Lower lobe of right lung (tissue), 2 donors: ENCODE measurements around the gene NT5M. TPM values are rescaled to one million over a fixed set of nuclear protein-coding genes. Genes with fewer than 3 reads are reported as not detected.

Experiments
- ATAC-seq, 2 donors: fragments of 200-7000 bp; cut with Tn5 transposase; one replicate each; pipeline ENCODE4 v1.9.1; 2020 to 2022; ENCODE audit warnings: mild to moderate bottlenecking in 2 of 2, moderate library complexity in 2 of 2
- DNase-seq: peaks from one replicate; pipeline ENCODE4 v3.0.0-alpha.2; 2020
- H3K27ac ChIP-seq: fragments of 200-600 bp; one replicate; pipeline ENCODE4 v1.8.0; 2022
- H3K27me3 ChIP-seq: fragments of 200-600 bp; one replicate; pipeline ENCODE4 v1.8.0; 2022; ENCODE audit warnings: low read depth
- H3K36me3 ChIP-seq: fragments of 200-600 bp; one replicate; pipeline ENCODE4 v1.8.0; 2022; ENCODE audit warnings: mild to moderate bottlenecking
- H3K4me1 ChIP-seq: fragments of 200-600 bp; one replicate; pipeline ENCODE4 v1.8.0; 2022
- H3K4me3 ChIP-seq: fragments of 200-600 bp; one replicate; pipeline ENCODE4 v1.8.0; 2022; ENCODE audit warnings: mild to moderate bottlenecking
- H3K9me3 ChIP-seq: fragments of 200-600 bp; one replicate; pipeline ENCODE4 v1.8.0; 2022
- CTCF ChIP-seq: fragments of 200-600 bp; IDR thresholded peaks from one replicate; pipeline ENCODE4 v1.8.0; 2022; ENCODE audit warnings: antibody characterized with exemption, mild to moderate bottlenecking
- intact Hi-C: fragments of 100-400 bp; cut with DNase I; formaldehyde crosslinking; loops from one replicate; pipeline ENCODE4 v1.11.0; 2022
- total RNA-seq: library from RNA; stranded (reverse); fragmentation: NEBNext Ultra II Directional; extraction: Animal tissue kit (Norgen Biotek cat#: 25700); gene quantifications from one replicate; pipeline ENCODE4 v1.2.1, GENCODE V29; 2021
- donor health status: DM: no; HTN: yes; CAD: no; lungs with severe emphysema.

The NT5M gene
- total RNA-seq, 1 donor from 2014 or later = 1.1 TPM

DNA sequence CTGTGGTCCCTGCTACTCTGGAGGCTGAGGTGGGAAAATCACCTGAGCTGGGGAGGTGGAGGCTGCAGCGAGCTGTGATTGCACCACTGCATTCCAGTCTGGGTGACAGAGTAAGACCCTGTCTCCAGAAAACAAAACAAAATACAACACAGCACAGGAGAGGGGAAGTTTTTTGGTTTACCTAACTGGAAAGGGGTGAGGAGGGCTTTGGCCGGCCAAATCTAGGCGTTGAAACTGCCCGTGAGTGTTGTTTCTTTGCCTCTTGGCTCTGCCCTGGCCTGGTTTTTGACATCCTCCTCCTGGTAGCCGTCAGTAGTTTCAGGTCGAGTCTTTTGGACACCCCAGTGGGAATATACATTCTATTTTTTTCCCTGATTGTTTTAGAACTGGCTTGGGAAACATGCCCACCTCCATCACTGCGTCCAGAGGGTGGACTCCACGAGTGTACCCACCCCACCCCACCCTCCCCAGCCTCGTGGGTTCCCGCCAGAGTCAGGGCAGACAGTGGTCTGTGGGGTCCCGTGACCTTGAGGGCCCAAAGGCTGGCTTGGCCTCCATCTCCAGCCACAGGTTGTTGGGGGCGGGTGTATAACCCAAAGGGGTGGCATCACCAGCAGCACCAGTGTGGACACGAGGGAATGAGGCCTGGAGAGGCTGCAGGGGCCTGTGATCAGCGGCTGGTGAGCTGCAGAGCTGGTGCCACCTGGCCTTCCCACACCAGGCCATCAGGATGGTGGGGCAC lies 42.7 kb downstream of the NT5M start:
- TF ChIP-seq CTCF = no peak
- DNase-seq = no peak
- Histone ChIP-seq H3K4me1 (no peaks in the 10 kb centered on the region), H3K4me3 (no peak overlapping the region), H3K27ac (no peak overlapping the region), H3K27me3 (no peaks in the 10 kb centered on the region), H3K36me3 (no peaks in the 10 kb centered on the region), H3K9me3 (no peaks in the 10 kb centered on the region)
- ATAC-seq = no peak
- intact Hi-C loops = no loop called here

- DNase-seq (no peak), ATAC-seq (no peak)
- H3K27me3 ChIP-seq = no peaks in the 10 kb centered on the region
- H3K36me3 ChIP-seq = no peaks in the 10 kb centered on the region
- intact Hi-C loops = no loop called here
- no peak for TF ChIP-seq CTCF
- no peak overlapping the region for H3K4me3 ChIP-seq
- no peaks in the 10 kb centered on the region for H3K9me3 ChIP-seq
- no peaks in the 10 kb centered on the region for H3K4me1 ChIP-seq
- H3K27ac ChIP-seq = no peak overlapping the region
These were observed 43.5 kb downstream of the NT5M start for GRCh38 chr17:17346428-17347233.

DNA sequence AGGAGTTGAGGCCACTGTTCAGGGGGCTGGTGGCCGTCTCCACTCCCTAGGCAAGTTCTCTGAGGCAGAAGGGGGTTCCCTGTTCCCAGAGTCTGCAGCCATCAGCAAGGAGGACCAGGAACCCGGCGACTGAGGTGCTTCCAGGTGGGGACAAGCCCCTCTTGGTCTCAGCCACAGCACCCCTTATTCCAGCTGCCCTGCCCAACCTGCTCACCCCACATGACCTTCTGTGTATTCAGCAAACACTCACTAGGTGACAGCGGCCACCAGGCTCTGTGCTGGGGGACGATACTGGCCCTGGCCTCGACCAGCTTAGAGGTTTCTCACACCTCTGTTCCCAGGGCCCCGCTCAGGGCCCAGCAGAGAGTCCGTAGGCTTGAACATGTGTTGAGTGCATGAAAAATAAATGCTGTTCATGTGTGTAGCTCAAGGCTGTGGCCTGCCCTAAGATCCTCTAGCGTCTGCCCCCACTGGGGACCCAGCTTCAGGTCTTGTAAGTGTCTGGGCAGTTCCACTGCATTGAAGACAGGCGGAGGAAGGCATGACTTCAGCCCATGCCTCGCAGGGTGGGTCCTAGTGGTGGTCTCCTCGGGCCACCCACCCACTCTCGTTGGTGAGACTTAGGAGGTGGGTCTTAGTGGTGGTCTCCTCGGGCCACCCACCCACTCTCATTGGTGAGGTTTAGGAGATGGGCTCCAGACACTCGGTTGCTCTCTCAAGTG lies 44.2 kb downstream of the NT5M start:
- no peak for TF ChIP-seq CTCF
- intact Hi-C loops = no loop called here
- DNase-seq = no peak

GRCh38 chr17:17347956-17348871 lies 45.0 kb downstream of the NT5M start:
- Histone ChIP-seq H3K4me3 (no peak overlapping the region), H3K27ac (no peak overlapping the region), H3K4me1 (no peaks in the 10 kb centered on the region), H3K9me3 (no peaks in the 10 kb centered on the region), H3K36me3 (no peaks in the 10 kb centered on the region), H3K27me3 (no peaks in the 10 kb centered on the region)
- no peak for ATAC-seq
- intact Hi-C loops = no loop called here
- TF ChIP-seq CTCF = no peak
- no peak for DNase-seq

More for the DNA sequence above, 44.2 kb downstream of the NT5M start:
- H3K27ac ChIP-seq = no peak overlapping the region
- H3K4me1 ChIP-seq = no peaks in the 10 kb centered on the region
- no peaks in the 10 kb centered on the region for H3K27me3 ChIP-seq
- no peak overlapping the region for H3K4me3 ChIP-seq
- H3K9me3 ChIP-seq = no peaks in the 10 kb centered on the region
- H3K36me3 ChIP-seq = no peaks in the 10 kb centered on the region
- ATAC-seq = no peak
